CD14-positive monocyte (primary cell): ENCODE results near the gene HNRNPA2B1. TPM values are rescaled to one million over a fixed set of nuclear protein-coding genes. Genes with fewer than 3 reads are reported as not detected.

ENCODE experiments used
- DNase-seq, 3 donors: peaks; one replicate each; pipeline ENCODE4 v3.0.0-alpha.2; 2011 to 2022
- H2AFZ ChIP-seq: 2 replicates; pipeline ENCODE4 v1.6.0; 2012; ENCODE audit warnings: mild to moderate bottlenecking, low read depth, low read length, inconsistent platforms; ENCODE audit not compliant: insufficient read depth, poor library complexity, severe bottlenecking
- H3K27ac ChIP-seq, 2 donors: 1 replicate in 1 of 2; 2 replicates in 1 of 2; pipeline ENCODE4 v1.5.1; 2012 to 2013; ENCODE audit warnings: low read length in 2 of 2, control low read depth in 1 of 2, inconsistent platforms in 1 of 2, low read depth in 1 of 2, mild to moderate bottlenecking in 1 of 2
- H3K27me3 ChIP-seq, 2 donors: one replicate each; pipeline versions ENCODE4 v1.6.0 to v1.6.1; 2011 to 2013; ENCODE audit warnings: low read length in 2 of 2; ENCODE audit not compliant: control insufficient read depth in 2 of 2, insufficient read depth in 2 of 2
- H3K36me3 ChIP-seq, 2 donors: replicated peaks in 1 of 2; 1 replicate in 1 of 2; 2 replicates in 1 of 2; pipeline versions ENCODE4 v1.5.1 to v1.6.1; 2012 to 2013; ENCODE audit warnings: low read length in 2 of 2, control low read depth in 1 of 2, inconsistent platforms in 1 of 2, mild to moderate bottlenecking in 1 of 2; ENCODE audit not compliant: insufficient read depth in 2 of 2, control insufficient read depth in 1 of 2
- H3K4me1 ChIP-seq, 2 donors: 1 replicate in 1 of 2; 2 replicates in 1 of 2; pipeline versions ENCODE4 v1.5.1 to v1.6.1; 2012 to 2013; ENCODE audit warnings: low read length in 2 of 2, control low read depth in 1 of 2, inconsistent platforms in 1 of 2, mild to moderate bottlenecking in 1 of 2, moderate library complexity in 1 of 2; ENCODE audit not compliant: insufficient read depth in 2 of 2, control insufficient read depth in 1 of 2
- H3K4me2 ChIP-seq: replicated peaks from 2 replicates; pipeline ENCODE3; 2012; ENCODE audit warnings: low read length, moderate library complexity, mild to moderate bottlenecking; ENCODE audit not compliant: poor library complexity, severe bottlenecking; ENCODE audit errors: extremely low read depth
- H3K4me3 ChIP-seq, 3 experiments: fragments of 200-600 bp in 1 of 3; sonication (generic) in 1 of 3; replicated peaks in 1 of 3; 1 replicate in 2 of 3; 2 replicates in 1 of 3; pipeline ENCODE4 v1.5.1; 2011 to 2013; ENCODE audit warnings: low read length in 3 of 3, mild to moderate bottlenecking in 3 of 3, control low read depth in 2 of 3, low read depth in 2 of 3, inconsistent platforms in 1 of 3, moderate library complexity in 1 of 3
- H3K79me2 ChIP-seq: 2 replicates; pipeline ENCODE4 v1.6.0; 2012; ENCODE audit warnings: mild to moderate bottlenecking, control low read depth, inconsistent platforms, low read length, moderate library complexity; ENCODE audit not compliant: insufficient read depth
- H3K9ac ChIP-seq: 2 replicates; pipeline ENCODE4 v1.6.0; 2017; ENCODE audit warnings: low read length, mild to moderate bottlenecking; ENCODE audit not compliant: insufficient read depth, poor library complexity, severe bottlenecking
- H3K9me3 ChIP-seq, 2 donors: replicated peaks in 1 of 2; 1 replicate in 1 of 2; 2 replicates in 1 of 2; pipeline versions ENCODE4 v1.5.1 to v1.6.1; 2012 to 2013; ENCODE audit warnings: low read length in 2 of 2, control low read depth in 1 of 2; ENCODE audit not compliant: control insufficient read depth in 1 of 2, insufficient read depth in 1 of 2
- H4K20me1 ChIP-seq: 2 replicates; pipeline ENCODE4 v1.6.0; 2012; ENCODE audit warnings: mild to moderate bottlenecking, low read length, control low read depth, moderate library complexity; ENCODE audit not compliant: insufficient read depth
- H3K27ac Mint-ChIP-seq, 7 donors: one replicate each; pipeline ENCODE4 v1.8.0; 2020; ENCODE audit warnings: mild to moderate bottlenecking in 7 of 7, mixed read lengths in 7 of 7, moderate library complexity in 6 of 7, inconsistent platforms in 2 of 7
- H3K27me3 Mint-ChIP-seq, 3 donors: one replicate each; pipeline ENCODE4 v1.8.0; 2021 to 2022; ENCODE audit warnings: low read depth in 3 of 3, mild to moderate bottlenecking in 3 of 3, mixed read lengths in 3 of 3, moderate library complexity in 3 of 3, inconsistent platforms in 1 of 3
- H3K36me3 Mint-ChIP-seq, 2 donors: one replicate each; pipeline ENCODE4 v1.8.0; 2020; ENCODE audit warnings: mixed read lengths in 2 of 2, inconsistent platforms in 1 of 2, mild to moderate bottlenecking in 1 of 2
- H3K4me1 Mint-ChIP-seq: one replicate; pipeline ENCODE4 v1.8.0; 2020; ENCODE audit warnings: mild to moderate bottlenecking, mixed read lengths
- H3K4me3 Mint-ChIP-seq, 2 donors: one replicate each; pipeline ENCODE4 v1.8.0; 2020; ENCODE audit warnings: mild to moderate bottlenecking in 2 of 2, mixed read lengths in 2 of 2, moderate library complexity in 1 of 2
- H3K9me3 Mint-ChIP-seq, 7 donors: one replicate each; pipeline ENCODE4 v1.8.0; 2020 to 2022; ENCODE audit warnings: mixed read lengths in 7 of 7, mild to moderate bottlenecking in 6 of 7, moderate library complexity in 6 of 7, inconsistent platforms in 2 of 7
- CTCF ChIP-seq: fragments of 200-600 bp; IDR thresholded peaks from one replicate; pipeline ENCODE4 v1.8.0; 2022; ENCODE audit warnings: antibody characterized with exemption, mild to moderate bottlenecking
- WGBS: methylation state at CpG from one replicate; pipeline ENCODE4 v1.1.5; 2013; ENCODE audit warnings: missing lambda C conversion rate; ENCODE audit not compliant: insufficient coverage; 5-methylcytosine and 5-hydroxymethylcytosine counted together
- intact Hi-C, 2 donors: fragments of 100-400 bp; cut with micrococcal nuclease; formaldehyde crosslinking; loops; one replicate each; pipeline versions ENCODE4 v1.15.0 to v1.15.1; 2023
- polyA plus RNA-seq, 3 donors: library from polyadenylated mRNA; depleted of rRNA in 1 of 3; unstranded in 2 of 3; stranded (reverse) in 1 of 3; fragments of 300-500 nt in 2 of 3; fragments of >200 nt in 1 of 3; fragmentation: Illumina TruSeq in 2 of 3; gene quantifications; 1 replicate in 2 of 3; 2 replicates in 1 of 3; pipeline ENCODE4 v1.2.3, GENCODE V29; 2012 to 2021

The HNRNPA2B1 gene
- polyA plus RNA-seq, 3 donors: 249 to 391 (median 269) TPM

GRCh38 chr7:26227987-26228386, 27.4 kb upstream of the HNRNPA2B1 start:
- H3K27ac Mint-ChIP-seq: no peak overlapping the region
- H3K4me1 Mint-ChIP-seq: no peaks in the 10 kb centered on the region
- H3K27me3 ChIP-seq: no peaks in the 10 kb centered on the region
- no peak overlapping the region for H3K4me3 ChIP-seq
- H4K20me1 ChIP-seq: no peaks in the 10 kb centered on the region
- no peaks in the 10 kb centered on the region for H3K9me3 ChIP-seq
- TF ChIP-seq CTCF: no peak
- H3K27me3 Mint-ChIP-seq: peaks cover 0 to 2% (median 0%) of the 10 kb centered on the region in 3 donors
- intact Hi-C loops: no loop called here
- no CpG with 5 or more reads among the region's 2 CpGs for WGBS
- H2AFZ ChIP-seq: no peak overlapping the region
- no peaks in the 10 kb centered on the region for H3K79me2 ChIP-seq
- H3K9ac ChIP-seq: no peak overlapping the region
- DNase-seq: no peak
- no peak overlapping the region for H3K4me3 Mint-ChIP-seq
- peaks cover 0 to 3% (median 0%) of the 10 kb centered on the region in 7 donors for H3K9me3 Mint-ChIP-seq
- no peak overlapping the region for H3K27ac ChIP-seq
- H3K36me3 ChIP-seq: no peaks in the 10 kb centered on the region
- no peak overlapping the region for H3K4me2 ChIP-seq
- H3K36me3 Mint-ChIP-seq: no peaks in the 10 kb centered on the region
- H3K4me1 ChIP-seq: no peaks in the 10 kb centered on the region

GRCh38 chr7:26224359-26224758, 23.8 kb upstream of the HNRNPA2B1 start:
- WGBS: 100% methylated on average over 5 of the region's 5 CpGs
- Histone ChIP-seq H3K9ac (no peak overlapping the region), H3K79me2 (no peaks in the 10 kb centered on the region), H3K27ac (no peak overlapping the region), H3K4me3 (no peak overlapping the region), H4K20me1 (no peaks in the 10 kb centered on the region), H2AFZ (no peak overlapping the region), H3K4me2 (no peak overlapping the region), H3K27me3 (no peaks in the 10 kb centered on the region), H3K36me3 (no peaks in the 10 kb centered on the region), H3K4me1 (no peaks in the 10 kb centered on the region), H3K9me3 (no peaks in the 10 kb centered on the region)
- DNase-seq: no peak
- Mint-ChIP-seq H3K9me3 (peaks cover 0 to 3% (median 0%) of the 10 kb centered on the region in 7 donors), H3K27ac (no peak overlapping the region), H3K4me1 (peaks cover 7% of the 10 kb centered on the region), H3K36me3 (no peaks in the 10 kb centered on the region), H3K27me3 (peaks cover 0 to 2% (median 0%) of the 10 kb centered on the region in 3 donors), H3K4me3 (no peak overlapping the region)
- no peak for TF ChIP-seq CTCF
- intact Hi-C loops: no loop called here
